Left cardiac atrium (tissue), 4 donors: ENCODE results near the gene COX8A. TPM values are rescaled to one million over a fixed set of nuclear protein-coding genes. Genes with fewer than 3 reads are reported as not detected.
A peak's percentile ranks its signal among the peaks of the same experiment; 100 is the strongest.

ENCODE experiments used
- ATAC-seq, 2 donors: fragments of 200-7000 bp; cut with Tn5 transposase; one replicate each; pipeline ENCODE4 v1.9.1; 2020; ENCODE audit warnings: mild to moderate bottlenecking in 2 of 2, moderate library complexity in 2 of 2
- DNase-seq: peaks from one replicate; pipeline ENCODE4 v3.0.0-alpha.2; 2020
- intact Hi-C, 2 donors: fragments of 100-400 bp; cut with DNase I; formaldehyde crosslinking; loops; one replicate each; pipeline versions ENCODE4 v1.14.1 to v1.15.1; 2022 to 2023
- long read RNA-seq: library from polyadenylated mRNA; unstranded; transcript quantifications from one replicate; pipeline ENCODE4 v2.0.0, GENCODE V29; 2021
- total RNA-seq, 2 donors: library from RNA; stranded (reverse); fragmentation: NEBNext Ultra II Directional; extraction: Animal tissue kit (Norgen Biotek cat#: 25700); gene quantifications; one replicate each; pipeline ENCODE4 v1.2.1, GENCODE V29; 2021
- donor health status: DM: no; HTN: yes; CAD: no.
- donor health status: DM: no; HTN: yes; CAD: no; lungs with severe emphysema.
- donor health status: DM: yes; HTN: yes; CAD: no.
- donor health status: Dilated cardiomyopathy.

COX8A gene
- 100 to 1,000 TPM; 786 to 820 TPM for total RNA-seq
- long read RNA-seq, transcript COX8A-201 (2 exons, 507 nt): major isoform, 32 of 32 reads
- long read RNA-seq, partial matches to known transcripts: 0 of 32 reads
- long read RNA-seq, other reads (novel, unspliced or antisense): 0 of 32 reads

- DNase-seq (peak; percentile 98), ATAC-seq (peak; percentile 97)
- intact Hi-C loops: no loop called here
Observed at GRCh38 chr11:63974259-63975143, at the start of gene COX8A. Gene COX8A, plus strand, starts transcription at chr11:63974620. Its CDS starts 61 bp downstream, at chr11:63974681.

GRCh38 chr11:63929616-63930015, 44.8 kb upstream of the COX8A start:
- intact Hi-C loops: no loop called here

GRCh38 chr11:63931045-63931444, 43.4 kb upstream of the COX8A start:
- intact Hi-C loops: no loop called here
- ATAC-seq: no peak
- DNase-seq: no peak

More at GRCh38 chr11:63929616-63930015, 44.8 kb upstream of the COX8A start:
- DNase-seq (no peak), ATAC-seq (no peak)

- ATAC-seq: no peak
- intact Hi-C loops: no loop called here
- no peak for DNase-seq
Observed at GRCh38 chr11:63931876-63932275, 42.5 kb upstream of the COX8A start.

- intact Hi-C loops: no loop called here
- peak in 1 of 2 donors; percentile 43 for ATAC-seq
- DNase-seq: no peak
Observed at GRCh38 chr11:63933459-63933858, 41.0 kb upstream of the COX8A start.

- intact Hi-C loops: no loop called here
- ATAC-seq (peak in 1 of 2 donors; percentile 17), DNase-seq (no peak)
Observed at GRCh38 chr11:63937713-63938478, 36.5 kb upstream of the COX8A start.

- intact Hi-C loops: no loop called here
- ATAC-seq (peak; percentile 96 to 98), DNase-seq (peak; percentile 94)
Observed at GRCh38 chr11:63938479-63939396, 35.7 kb upstream of the COX8A start, which contains the start of gene NAA40. Gene NAA40, plus strand, starts transcription at chr11:63939002. Its CDS starts 95 bp downstream, at chr11:63939097.

- intact Hi-C loops: no loop called here
- peak in 1 of 2 donors; percentile 2 for ATAC-seq
Observed at GRCh38 chr11:63939397-63939891, 35.0 kb upstream of the COX8A start.

GRCh38 chr11:63940786-63941185, 33.6 kb upstream of the COX8A start:
- intact Hi-C loops: loop anchor here (5.0 to 10.0 kb wide), 2 partner anchors 173 to 176 kb away; partner anchors contain the start of gene ZFTA (in 2 of the 2)
- ATAC-seq (no peak), DNase-seq (no peak)

More at GRCh38 chr11:63939397-63939891, 35.0 kb upstream of the COX8A start:
- DNase-seq: no peak

- no peak for ATAC-seq
- intact Hi-C loops: loop anchor here (5.0 to 10.0 kb wide), 2 partner anchors 175 to 177 kb away; partner anchors contain the start of gene ZFTA (in 2 of the 2)
- no peak for DNase-seq
Observed at GRCh38 chr11:63941901-63942300, 32.5 kb upstream of the COX8A start.

GRCh38 chr11:63942803-63943202, 31.6 kb upstream of the COX8A start:
- ATAC-seq: no peak
- DNase-seq: no peak
- intact Hi-C loops: loop anchor here (5.0 to 10.0 kb wide), 2 partner anchors 176 to 178 kb away; partner anchors contain the start of gene ZFTA (in 2 of the 2)

GRCh38 chr11:63944987-63945386, 29.4 kb upstream of the COX8A start:
- intact Hi-C loops: loop anchor here (1.0 to 10.0 kb wide), 4 partner anchors 108 to 180 kb away; partner anchors contain the start of genes ZFTA (in 2 of the 2) and MARK2 (in 1 of the 2)
- ATAC-seq (peak; percentile 75 to 83), DNase-seq (peak; percentile 45)

GRCh38 chr11:63945477-63946163, 28.8 kb upstream of the COX8A start:
- intact Hi-C loops: loop anchor here (1.0 to 10.0 kb wide), 3 partner anchors 108 to 181 kb away; partner anchors contain the start of genes MARK2 (in 1 of the 2) and ZFTA (in 1 of the 2)
- DNase-seq: peak; percentile 71
- ATAC-seq: peak; percentile 81 to 87

GRCh38 chr11:63951779-63952536, 22.5 kb upstream of the COX8A start:
- intact Hi-C loops: no loop called here
- ATAC-seq: no peak
- DNase-seq: no peak

- DNase-seq: no peak
- intact Hi-C loops: no loop called here
- ATAC-seq: no peak
Observed at GRCh38 chr11:63952570-63952969, 21.9 kb upstream of the COX8A start.

- intact Hi-C loops: no loop called here
- no peak for ATAC-seq
- no peak for DNase-seq
Observed at GRCh38 chr11:63958008-63958407, 16.4 kb upstream of the COX8A start.
